Astrocyte of the cerebellum (primary cell): ENCODE data around the gene MAP1LC3C.

Experiments
- DNase-seq: peaks from one replicate; pipeline ENCODE4 v3.0.0-alpha.2; 2011; ENCODE audit warnings: low read depth
- H3K4me3 ChIP-seq: 2 replicates; pipeline ENCODE4 v1.5.1; 2011; ENCODE audit warnings: mild to moderate bottlenecking, low read depth, low read length, moderate library complexity
- CTCF ChIP-seq: IDR thresholded peaks from 2 replicates; pipeline ENCODE4 v1.5.1; 2012; ENCODE audit warnings: low read length, low read depth, moderate library complexity, mild to moderate bottlenecking; ENCODE audit errors: missing control alignments
- in situ Hi-C: cut with HindIII; loops from 2 replicates; pipeline ENCODE4 v1.10.0; 2017; ENCODE audit warnings: low sequenced_read_pairs

Gene MAP1LC3C

DNA sequence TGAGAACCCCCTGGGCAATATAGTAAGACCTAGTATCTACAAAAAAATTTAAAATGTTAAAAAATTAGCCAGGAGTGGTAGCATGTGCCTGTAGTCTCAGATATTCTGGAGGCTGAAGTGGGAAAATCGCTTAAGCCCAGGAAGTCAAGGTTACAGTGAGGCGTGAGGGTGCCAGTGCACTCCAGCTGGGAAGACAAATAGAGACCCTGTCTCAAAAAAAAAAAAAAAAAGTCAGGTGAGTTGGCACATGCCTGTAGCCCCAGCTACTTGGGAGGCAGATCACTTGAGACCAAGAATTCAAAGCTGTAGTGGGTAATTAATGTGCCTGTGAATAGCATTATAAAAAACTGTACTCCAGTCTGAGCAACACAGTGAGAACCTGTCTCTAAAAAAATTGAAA is 36.7 kb downstream of the MAP1LC3C start:
- no peak for DNase-seq
- H3K4me3 ChIP-seq = no peak overlapping the region
- in situ Hi-C loops = no loop called here
- TF ChIP-seq CTCF = no peak

GRCh38 chr1:241957692-241958494 is 41.0 kb downstream of the MAP1LC3C start, which contains the start of gene BECN2:
Gene BECN2 (plus strand): TSS chr1:241957767. CDS start chr1:241957767, 0 bp downstream.
- no peak for DNase-seq
- in situ Hi-C loops = no loop called here
- no peak for TF ChIP-seq CTCF
- no peak within 1 kb of the TSS for H3K4me3 ChIP-seq

- in situ Hi-C loops = no loop called here
- no peak for TF ChIP-seq CTCF
- no peak for DNase-seq
- no peak overlapping the region for H3K4me3 ChIP-seq
These were observed 48.5 kb downstream of the MAP1LC3C start for GRCh38 chr1:241950390-241950789.

DNA sequence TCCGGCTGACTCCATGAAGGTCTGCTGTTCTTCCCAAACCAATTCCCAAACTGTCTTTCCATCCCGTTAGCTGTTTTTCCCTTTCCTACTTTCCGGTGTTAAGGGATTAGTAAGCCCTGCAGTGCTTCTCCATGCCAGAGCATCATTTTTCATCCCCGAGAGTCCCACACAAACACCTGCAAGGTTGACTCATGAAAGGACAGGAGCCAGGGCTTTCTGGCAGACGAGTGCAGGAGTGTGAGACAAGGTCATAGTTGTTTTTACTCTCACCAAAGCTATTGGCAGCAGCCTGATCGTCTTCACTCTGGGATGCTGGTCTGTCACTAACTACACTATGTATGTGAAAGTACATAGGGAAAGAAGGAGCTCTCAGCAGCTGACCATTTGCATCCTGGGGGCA is 51.5 kb downstream of the MAP1LC3C start:
- H3K4me3 ChIP-seq = no peak overlapping the region
- in situ Hi-C loops = no loop called here
- no peak for DNase-seq
- no peak for TF ChIP-seq CTCF
